GM21447 (cell line): ENCODE data around the gene UPK3B.
A peak's percentile ranks its signal among the peaks of the same experiment; 100 is the strongest.
"Not testable (repeated sequence)": the region's sequence is repeated elsewhere in the genome, so short reads cannot be mapped to it uniquely, and the experiment has no call there.

Source experiments
- ATAC-seq: cut with Tn5 transposase; IDR thresholded peaks from one replicate; pipeline ENCODE4 v1.9.1; 2021; ENCODE audit not compliant: unreplicated experiment

Gene UPK3B

GRCh38 chr7:76512941-76513816 lies 2.8 kb downstream of the UPK3B start:
- no peak for ATAC-seq

GRCh38 chr7:76513817-76514799 lies 3.8 kb downstream of the UPK3B start:
- no peak for ATAC-seq

- no peak for ATAC-seq
These were observed 4.8 kb downstream of the UPK3B start for GRCh38 chr7:76514926-76515771.

- ATAC-seq: no peak
These were observed 5.7 kb downstream of the UPK3B start for GRCh38 chr7:76515999-76516443.

- ATAC-seq: not testable (repeated sequence)
These were observed 6.6 kb downstream of the UPK3B start for GRCh38 chr7:76516932-76517331.

GRCh38 chr7:76526183-76526582 lies 15.8 kb downstream of the UPK3B start:
- not testable (repeated sequence) for ATAC-seq

- not testable (repeated sequence) for ATAC-seq
These were observed 21.3 kb downstream of the UPK3B start for GRCh38 chr7:76531643-76532042.

GRCh38 chr7:76543197-76543596 lies 32.8 kb downstream of the UPK3B start, which contains the start of gene SPDYE16:
Gene SPDYE16 (minus strand): TSS chr7:76543297. CDS start chr7:76541459, 1,838 bp downstream.
- not testable (repeated sequence) for ATAC-seq

GRCh38 chr7:76549025-76549854 lies 38.9 kb downstream of the UPK3B start:
- peak; percentile 99 for ATAC-seq

GRCh38 chr7:76549855-76550248 lies 39.5 kb downstream of the UPK3B start:
- not testable (repeated sequence) for ATAC-seq

GRCh38 chr7:76551992-76552391 lies 41.6 kb downstream of the UPK3B start:
- ATAC-seq: not testable (repeated sequence)

- ATAC-seq: not testable (repeated sequence)
These were observed 49.3 kb downstream of the UPK3B start for GRCh38 chr7:76559685-76560084.

GRCh38 chr7:76560157-76560556 lies 49.8 kb downstream of the UPK3B start:
- not testable (repeated sequence) for ATAC-seq

- not testable (repeated sequence) for ATAC-seq
These were observed 51.0 kb downstream of the UPK3B start for GRCh38 chr7:76561342-76561741.

- not testable (repeated sequence) for ATAC-seq
These were observed 54.6 kb downstream of the UPK3B start for GRCh38 chr7:76565001-76565400.
